ENCODE data around the gene IFNGR2. TPM values are rescaled to one million over a fixed set of nuclear protein-coding genes. Genes with fewer than 3 reads are reported as not detected.
"Not testable (repeated sequence)": the region's sequence is repeated elsewhere in the genome, so short reads cannot be mapped to it uniquely, and the experiment has no call there.

Gene IFNGR2
- total RNA-seq, 1 donor from 2014 or later = 85.6 TPM

DNA sequence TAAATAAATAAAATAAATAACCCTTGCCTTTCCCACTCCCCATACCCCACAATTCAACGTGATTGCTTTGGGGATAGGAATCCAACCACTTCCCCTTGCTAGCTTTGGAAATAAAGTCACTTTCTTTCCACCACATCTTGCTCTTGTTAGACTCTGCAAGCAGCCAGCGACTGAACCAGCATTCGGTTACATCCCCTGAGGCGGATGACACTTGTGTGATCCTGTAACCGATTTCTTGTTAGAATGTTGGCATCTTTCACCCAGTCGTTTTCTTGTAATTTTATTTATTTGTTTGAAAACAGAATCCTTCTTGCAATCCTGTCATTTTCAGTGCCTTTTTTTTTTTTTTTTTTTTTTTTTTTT, 1.6 kb upstream of the IFNGR2 start:
- DNase-seq (ENCODE audit: extremely low read depth, low read depth, low spot score) = no peak

GRCh38 chr21:33402001-33402979, 923 bp upstream of the IFNGR2 start:
- no peak for DNase-seq (ENCODE audit: extremely low read depth, low read depth, low spot score)

GRCh38 chr21:33403786-33404585, 773 bp downstream of the IFNGR2 start:
- no peak for DNase-seq (ENCODE audit: extremely low read depth, low read depth, low spot score)

GRCh38 chr21:33406493-33406892, 3.3 kb downstream of the IFNGR2 start:
- no peak for DNase-seq (ENCODE audit: extremely low read depth, low read depth, low spot score)

- no peak for DNase-seq (ENCODE audit: extremely low read depth, low read depth, low spot score)
Observed at GRCh38 chr21:33411949-33412430, 8.8 kb downstream of the IFNGR2 start.

GRCh38 chr21:33412439-33412831, 9.2 kb downstream of the IFNGR2 start:
- DNase-seq (ENCODE audit: extremely low read depth, low read depth, low spot score) = not testable (repeated sequence)

GRCh38 chr21:33412832-33413519, 9.8 kb downstream of the IFNGR2 start:
- no peak for DNase-seq (ENCODE audit: extremely low read depth, low read depth, low spot score)

GRCh38 chr21:33414068-33414467, 10.9 kb downstream of the IFNGR2 start:
- DNase-seq (ENCODE audit: extremely low read depth, low read depth, low spot score) = no peak

GRCh38 chr21:33414926-33415325, 11.7 kb downstream of the IFNGR2 start:
- DNase-seq (ENCODE audit: extremely low read depth, low read depth, low spot score) = no peak

DNA sequence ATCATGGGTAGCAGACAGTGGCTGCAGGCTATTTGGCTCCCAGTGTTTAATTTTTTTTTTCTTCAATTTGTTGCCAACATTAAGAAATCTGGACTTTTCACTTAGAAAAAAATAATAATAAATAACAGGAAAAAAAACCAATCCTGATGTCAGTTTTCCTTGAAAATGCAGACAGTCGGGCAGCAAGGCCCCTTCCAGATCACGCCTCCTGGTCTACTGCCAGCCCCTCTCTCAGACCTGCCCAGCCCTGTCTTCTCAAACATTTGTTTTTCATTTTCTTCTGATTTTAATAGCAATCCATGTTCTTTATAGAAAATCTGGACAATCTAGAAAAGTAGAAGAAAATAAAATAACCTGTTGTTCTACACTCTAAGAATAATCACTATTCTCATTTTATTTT, 15.5 kb downstream of the IFNGR2 start:
- DNase-seq (ENCODE audit: extremely low read depth, low read depth, low spot score) = no peak

GRCh38 chr21:33419538-33420123, 16.4 kb downstream of the IFNGR2 start:
- DNase-seq (ENCODE audit: extremely low read depth, low read depth, low spot score) = no peak

DNA sequence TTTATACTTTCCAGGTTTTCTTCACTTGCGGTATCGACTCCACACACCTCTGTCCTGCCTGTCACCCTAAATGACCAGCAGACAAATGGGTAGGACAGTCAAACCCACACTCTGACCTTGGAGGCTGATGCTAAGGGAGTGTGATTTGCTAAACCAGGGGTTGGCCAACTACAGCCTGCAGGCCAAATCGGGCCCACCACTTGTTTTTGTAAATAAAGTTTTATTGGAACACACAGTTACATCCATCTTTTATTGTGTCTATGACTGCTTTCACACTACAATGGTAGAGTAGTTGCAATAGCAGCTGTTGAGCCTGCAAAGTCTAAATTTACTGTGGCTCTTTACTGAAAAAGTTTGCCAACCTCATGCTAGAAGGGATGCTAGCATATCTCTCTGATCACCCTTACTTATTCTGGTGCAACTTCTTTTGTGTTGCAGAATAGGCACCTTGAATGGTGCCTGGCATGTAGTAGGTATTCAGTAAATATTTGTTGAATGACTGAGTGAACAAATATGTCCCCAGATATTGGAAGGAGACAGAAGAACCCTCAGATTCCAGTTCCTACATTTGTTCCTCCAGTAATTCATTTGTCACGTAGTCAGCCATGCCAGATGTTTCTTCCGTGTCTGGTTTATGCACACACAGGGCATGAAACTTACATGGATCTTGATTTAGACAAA, 18.6 kb downstream of the IFNGR2 start:
- no peak for DNase-seq (ENCODE audit: extremely low read depth, low read depth, low spot score)

DNA sequence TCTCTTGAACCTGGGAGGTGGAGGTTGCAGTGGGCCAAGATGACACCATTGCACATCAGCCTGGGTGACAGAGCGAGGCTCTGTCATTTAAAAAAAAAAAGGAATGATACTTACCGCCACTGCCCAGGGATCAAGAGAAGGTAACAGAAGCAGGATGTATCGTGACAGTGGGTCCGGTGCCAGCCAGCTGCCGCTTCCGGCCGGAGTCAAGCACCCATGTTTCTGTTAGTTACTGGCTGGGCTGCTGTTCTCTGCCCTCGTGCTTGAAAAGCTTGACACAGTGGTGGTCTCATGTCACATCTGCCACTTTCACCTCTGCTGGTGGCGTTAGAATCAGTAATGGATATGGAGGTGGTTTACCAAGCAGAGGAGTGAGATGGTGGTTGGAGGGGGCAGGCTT, 21.0 kb downstream of the IFNGR2 start:
- DNase-seq (ENCODE audit: extremely low read depth, low read depth, low spot score) = no peak

GRCh38 chr21:33425825-33426224, 22.6 kb downstream of the IFNGR2 start:
- no peak for DNase-seq (ENCODE audit: extremely low read depth, low read depth, low spot score)

GRCh38 chr21:33427051-33427450, 23.8 kb downstream of the IFNGR2 start:
- DNase-seq (ENCODE audit: extremely low read depth, low read depth, low spot score) = no peak

DNA sequence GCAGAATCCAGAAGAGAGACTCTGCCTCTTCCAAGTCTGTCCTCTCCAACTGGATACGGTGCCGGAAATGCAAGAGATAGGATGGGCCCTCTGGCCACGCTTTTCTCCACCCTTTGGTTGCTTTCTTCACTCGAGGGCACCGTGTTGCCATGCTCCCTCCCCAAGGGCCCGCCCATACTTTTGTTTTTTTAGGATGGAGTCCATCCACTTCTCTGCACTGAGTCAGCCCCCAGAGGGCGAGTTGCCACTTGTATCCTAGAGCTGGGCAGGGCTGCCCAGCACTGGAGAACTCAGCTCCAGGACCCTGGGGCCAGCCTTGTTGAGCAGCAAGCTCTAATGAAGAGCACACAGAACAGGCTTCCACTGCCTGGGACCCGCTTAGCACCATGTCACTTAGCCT, 25.5 kb downstream of the IFNGR2 start:
- no peak for DNase-seq (ENCODE audit: extremely low read depth, low read depth, low spot score)

DNA sequence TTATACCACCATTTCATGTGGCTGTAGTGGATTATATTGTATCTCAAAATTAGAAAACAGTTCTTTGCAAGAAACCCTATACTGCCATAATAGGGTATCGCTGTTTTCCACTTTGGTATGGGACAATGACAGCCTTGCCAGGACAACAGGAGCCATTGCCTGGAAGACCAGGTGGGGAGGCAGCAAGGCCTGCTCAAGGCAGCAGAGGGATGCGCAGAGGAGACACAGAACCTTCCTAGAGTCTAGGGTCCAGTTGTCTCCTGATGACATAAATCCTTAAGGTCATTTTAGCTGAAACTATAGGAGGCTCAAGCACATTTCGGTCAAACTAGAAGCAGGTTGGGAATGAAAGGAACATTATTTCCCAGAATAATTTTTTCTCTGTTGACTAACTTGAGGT, 27.6 kb downstream of the IFNGR2 start:
- DNase-seq (ENCODE audit: extremely low read depth, low read depth, low spot score) = no peak

GRCh38 chr21:33432496-33432895, 29.3 kb downstream of the IFNGR2 start:
- no peak for DNase-seq (ENCODE audit: extremely low read depth, low read depth, low spot score)

DNA sequence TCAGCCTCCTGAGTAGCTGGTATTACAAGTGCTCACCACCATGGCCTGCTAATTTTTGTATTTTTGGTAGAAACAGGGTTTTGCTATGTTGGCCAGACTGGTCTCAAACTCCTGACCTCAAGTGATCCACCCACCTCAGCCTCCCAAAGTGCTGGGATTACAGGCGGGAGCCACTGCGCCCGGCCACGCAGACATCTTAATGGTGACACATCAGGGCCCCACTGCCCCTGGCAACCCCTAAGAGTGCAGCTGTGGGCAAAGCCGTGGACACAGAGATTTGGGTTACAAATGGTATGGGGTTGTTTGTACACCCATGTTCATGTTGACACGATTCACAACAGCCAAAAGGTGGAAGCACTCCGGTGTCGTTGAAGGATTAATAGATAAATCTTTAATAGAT, 29.8 kb downstream of the IFNGR2 start:
- DNase-seq (ENCODE audit: extremely low read depth, low read depth, low spot score) = no peak
